Erythroblast (primary cell): ENCODE results near the gene CLSTN2.

Experiments used
- GATA1 ChIP-seq: IDR thresholded peaks from 2 replicates; pipeline ENCODE4 v1.6.1; 2011; ENCODE audit warnings: low read depth, mild to moderate bottlenecking, control low read depth, low read length, moderate library complexity
- POLR2A ChIP-seq: IDR thresholded peaks from 2 replicates; pipeline ENCODE4 v1.6.1; 2011; ENCODE audit warnings: mild to moderate bottlenecking, low read length

- TF ChIP-seq POLR2A (no peak), GATA1 (no peak)
Observed at GRCh38 chr3:140170612-140171011, 235.6 kb downstream of the CLSTN2 start.
